Mucosa of descending colon (tissue), 3 donors: ENCODE measurements around the gene WLS. TPM values are rescaled to one million over a fixed set of nuclear protein-coding genes. Genes with fewer than 3 reads are reported as not detected.

ENCODE experiments used
- ATAC-seq: fragments of 200-7000 bp; cut with Tn5 transposase; one replicate; pipeline ENCODE4 v1.9.1; 2020; ENCODE audit warnings: mild to moderate bottlenecking, moderate library complexity
- DNase-seq, 3 donors: peaks; one replicate each; pipeline ENCODE4 v3.0.0-alpha.2; 2020
- H3K36me3 ChIP-seq: fragments of 200-600 bp; one replicate; pipeline ENCODE4 v1.8.0; 2021; ENCODE audit warnings: low read depth, mild to moderate bottlenecking
- H3K4me1 ChIP-seq: fragments of 200-600 bp; one replicate; pipeline ENCODE4 v1.8.0; 2021; ENCODE audit warnings: low read depth, mild to moderate bottlenecking
- H3K4me3 ChIP-seq: fragments of 200-600 bp; one replicate; pipeline ENCODE4 v1.8.0; 2021; ENCODE audit warnings: mild to moderate bottlenecking
- H3K9me3 ChIP-seq: fragments of 200-600 bp; one replicate; pipeline ENCODE4 v1.8.0; 2021; ENCODE audit warnings: mild to moderate bottlenecking
- CTCF ChIP-seq: fragments of 200-600 bp; IDR thresholded peaks from one replicate; pipeline ENCODE4 v1.8.0; 2022; ENCODE audit warnings: antibody characterized with exemption, mild to moderate bottlenecking
- intact Hi-C, 2 donors: fragments of 100-400 bp; cut with DNase I in 1 of 2; cut with micrococcal nuclease in 1 of 2; formaldehyde crosslinking; loops; one replicate each; pipeline versions ENCODE4 v1.11.0 to v1.11.1; 2022; cut with DNase I, micrococcal nuclease
- total RNA-seq, 3 donors: library from RNA; stranded (reverse); fragmentation: NEBNext Ultra II Directional in 2 of 3; extraction: Animal tissue kit (Norgen Biotek cat#: 25700) in 2 of 3; gene quantifications; one replicate each; pipeline versions ENCODE4 v1.2.1 to v1.2.4, GENCODE V29; 2021 to 2023
- donor health status: DM: no; HTN: no; CAD: no; lungs with moderate emphysema.
- donor health status: DM: no; HTN: no; CAD: no.
- donor health status: DM: no; HTN: yes; CAD: no.

The WLS gene
- total RNA-seq, 3 donors from 2014 or later: 100 to 182 (median 118) TPM

- Histone ChIP-seq H3K36me3 (no peaks in the 10 kb centered on the region), H3K9me3 (no peaks in the 10 kb centered on the region), H3K4me3 (no peak overlapping the region), H3K4me1 (peaks cover 1% of the 10 kb centered on the region)
- no peak for TF ChIP-seq CTCF
- no peak for ATAC-seq
- intact Hi-C loops: no loop called here
- no peak for DNase-seq
These were observed 26.4 kb downstream of the WLS start for GRCh38 chr1:68205794-68206358.

- intact Hi-C loops: no loop called here
- TF ChIP-seq CTCF: no peak
- peaks cover 6% of the 10 kb centered on the region for H3K4me1 ChIP-seq
- ATAC-seq: peak; percentile 26
- no peak for DNase-seq
- H3K4me3 ChIP-seq: no peak overlapping the region
- H3K36me3 ChIP-seq: no peaks in the 10 kb centered on the region
- no peaks in the 10 kb centered on the region for H3K9me3 ChIP-seq
These were observed 27.2 kb downstream of the WLS start for GRCh38 chr1:68204977-68205630.

- no peaks in the 10 kb centered on the region for H3K36me3 ChIP-seq
- TF ChIP-seq CTCF: no peak
- ATAC-seq (no peak), DNase-seq (no peak)
- no peaks in the 10 kb centered on the region for H3K9me3 ChIP-seq
- intact Hi-C loops: no loop called here
- H3K4me1 ChIP-seq: peaks cover 28% of the 10 kb centered on the region
- no peak overlapping the region for H3K4me3 ChIP-seq
These were observed 30.0 kb downstream of the WLS start for GRCh38 chr1:68202239-68202832.

GRCh38 chr1:68201546-68202238 is 30.6 kb downstream of the WLS start:
- ATAC-seq (no peak), DNase-seq (no peak)
- no peak overlapping the region for H3K4me3 ChIP-seq
- peaks cover 34% of the 10 kb centered on the region for H3K4me1 ChIP-seq
- no peaks in the 10 kb centered on the region for H3K9me3 ChIP-seq
- no peaks in the 10 kb centered on the region for H3K36me3 ChIP-seq
- intact Hi-C loops: no loop called here
- TF ChIP-seq CTCF: no peak

DNA sequence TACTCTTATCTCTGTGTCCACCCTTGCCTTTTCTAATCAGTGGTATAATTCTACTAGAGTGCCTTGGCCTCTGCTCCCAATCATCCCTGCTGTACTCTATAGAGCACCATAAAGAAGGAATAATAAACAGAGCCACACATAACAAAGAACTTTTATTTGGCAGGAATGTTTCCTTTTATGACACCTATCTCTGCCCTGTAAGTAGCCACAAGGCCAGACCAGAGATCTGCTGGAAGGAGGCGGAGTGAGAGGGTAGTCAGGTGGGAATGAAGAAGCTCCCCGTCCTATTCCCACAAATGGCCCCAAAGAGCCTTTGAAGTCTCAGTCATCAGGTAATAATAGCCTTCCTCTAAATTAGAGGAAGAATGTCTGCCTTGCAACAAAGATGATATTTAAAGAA is 32.7 kb downstream of the WLS start:
- peak; percentile 92 for ATAC-seq
- Histone ChIP-seq H3K9me3 (no peaks in the 10 kb centered on the region), H3K4me1 (peaks cover 38% of the 10 kb centered on the region), H3K36me3 (no peaks in the 10 kb centered on the region), H3K4me3 (no peak overlapping the region)
- TF ChIP-seq CTCF: no peak
- intact Hi-C loops: no loop called here
- peak in 2 of 3 donors; percentile 31 to 38 for DNase-seq
